T-helper 9 cell (primary cell): ENCODE measurements around the gene IZUMO1.
"Not testable (repeated sequence)": the region's sequence is repeated elsewhere in the genome, so short reads cannot be mapped to it uniquely, and the experiment has no call there.

Experiments used
- DNase-seq: peaks from one replicate; pipeline ENCODE4 v3.0.0-alpha.2; 2020

The IZUMO1 gene

GRCh38 chr19:48713041-48713863 is 33.5 kb downstream of the IZUMO1 start:
- DNase-seq, result no peak

DNA sequence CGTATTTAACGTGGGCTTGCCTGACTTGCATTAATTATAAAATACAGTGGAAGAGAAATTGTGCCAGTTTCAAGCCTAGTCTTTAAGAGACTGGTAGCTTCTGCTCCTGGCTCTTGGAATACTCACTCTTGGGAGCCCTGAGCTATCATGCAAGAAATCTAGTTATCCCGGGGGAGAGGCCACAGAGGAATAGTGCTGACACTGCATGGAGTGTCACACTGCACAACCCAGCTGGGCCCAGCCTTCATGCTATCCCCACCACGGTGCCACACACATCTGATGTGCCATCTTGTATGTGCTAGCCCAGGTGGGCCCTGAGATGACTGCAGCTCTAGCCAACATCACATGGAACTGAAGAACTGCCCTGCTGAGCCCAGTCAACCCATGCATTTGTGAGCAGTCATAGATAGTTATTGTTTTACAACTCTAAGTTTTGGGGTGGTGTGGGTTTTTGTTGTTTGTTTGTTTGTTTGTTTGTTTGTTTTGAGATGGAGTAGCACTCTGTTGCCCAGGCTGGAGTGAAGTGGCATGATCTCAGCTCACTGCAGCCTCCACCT is 35.5 kb downstream of the IZUMO1 start:
- DNase-seq, result no peak

GRCh38 chr19:48708471-48708870 is 38.2 kb downstream of the IZUMO1 start:
- no peak for DNase-seq

GRCh38 chr19:48705431-48705830 is 41.3 kb downstream of the IZUMO1 start:
- no peak for DNase-seq

DNA sequence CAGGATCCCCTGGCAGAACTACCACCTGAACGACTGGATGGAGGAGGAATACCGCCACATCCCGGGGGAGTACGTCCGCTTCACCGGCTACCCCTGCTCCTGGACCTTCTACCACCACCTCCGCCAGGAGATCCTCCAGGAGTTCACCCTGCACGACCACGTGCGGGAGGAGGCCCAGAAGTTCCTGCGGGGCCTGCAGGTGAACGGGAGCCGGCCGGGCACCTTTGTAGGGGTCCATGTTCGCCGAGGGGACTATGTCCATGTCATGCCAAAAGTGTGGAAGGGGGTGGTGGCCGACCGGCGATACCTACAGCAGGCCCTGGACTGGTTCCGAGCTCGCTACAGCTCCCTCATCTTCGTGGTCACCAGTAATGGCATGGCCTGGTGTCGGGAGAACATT is 43.4 kb downstream of the IZUMO1 start:
- DNase-seq, result no peak

DNA sequence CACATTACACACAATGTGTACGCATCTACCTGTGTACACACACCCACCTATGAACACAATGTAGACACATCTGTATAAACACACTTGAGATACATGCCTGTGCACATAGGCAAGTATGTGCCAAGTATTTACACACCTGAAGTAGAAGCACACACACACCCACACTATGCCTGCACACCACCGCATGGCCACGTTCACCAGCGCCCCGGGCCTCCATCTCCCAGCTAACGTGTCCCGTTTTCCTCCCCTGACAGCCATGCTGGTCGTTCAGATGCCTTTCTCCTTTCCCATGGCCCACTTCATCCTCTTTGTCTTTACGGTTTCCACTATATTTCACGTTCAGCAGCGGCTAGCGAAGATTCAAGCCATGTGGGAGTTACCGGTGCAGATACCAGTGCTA is 44.0 kb downstream of the IZUMO1 start:
- DNase-seq, result no peak

- DNase-seq, result no peak
Observed at GRCh38 chr19:48698046-48698445, 48.7 kb downstream of the IZUMO1 start.

DNA sequence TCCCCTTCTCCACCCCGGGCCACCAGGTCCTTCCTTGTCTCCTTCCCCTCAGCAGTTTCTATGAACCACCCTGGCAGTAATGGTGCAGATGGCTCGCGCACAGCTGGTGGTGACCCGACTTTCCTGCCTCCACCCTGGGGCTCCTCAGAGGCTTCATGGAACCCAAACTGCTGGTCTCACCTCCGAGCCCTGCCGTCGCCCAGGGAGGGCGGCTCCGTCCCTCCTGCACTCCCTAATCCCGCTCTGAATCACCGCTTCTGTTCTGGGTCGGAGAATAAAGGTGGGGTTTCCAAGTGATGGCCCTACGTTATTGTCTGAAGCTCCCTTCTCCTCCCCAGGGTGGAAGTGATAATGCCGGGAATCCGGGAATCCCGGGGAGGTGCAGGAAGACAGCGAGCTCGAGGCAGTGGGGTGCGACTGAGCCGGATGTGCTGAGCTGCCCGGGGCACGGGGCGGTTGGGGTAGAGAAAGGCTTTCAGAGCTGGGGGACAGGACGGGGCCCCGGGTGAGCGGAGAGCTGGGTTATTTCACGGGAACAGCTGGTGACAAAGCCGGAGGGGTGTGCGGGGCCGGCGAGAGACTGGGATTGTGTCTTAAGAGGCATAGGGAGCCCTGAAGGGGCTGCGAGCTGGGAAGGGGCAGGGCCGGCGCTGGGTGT is 50.2 kb downstream of the IZUMO1 start:
- no peak for DNase-seq

DNA sequence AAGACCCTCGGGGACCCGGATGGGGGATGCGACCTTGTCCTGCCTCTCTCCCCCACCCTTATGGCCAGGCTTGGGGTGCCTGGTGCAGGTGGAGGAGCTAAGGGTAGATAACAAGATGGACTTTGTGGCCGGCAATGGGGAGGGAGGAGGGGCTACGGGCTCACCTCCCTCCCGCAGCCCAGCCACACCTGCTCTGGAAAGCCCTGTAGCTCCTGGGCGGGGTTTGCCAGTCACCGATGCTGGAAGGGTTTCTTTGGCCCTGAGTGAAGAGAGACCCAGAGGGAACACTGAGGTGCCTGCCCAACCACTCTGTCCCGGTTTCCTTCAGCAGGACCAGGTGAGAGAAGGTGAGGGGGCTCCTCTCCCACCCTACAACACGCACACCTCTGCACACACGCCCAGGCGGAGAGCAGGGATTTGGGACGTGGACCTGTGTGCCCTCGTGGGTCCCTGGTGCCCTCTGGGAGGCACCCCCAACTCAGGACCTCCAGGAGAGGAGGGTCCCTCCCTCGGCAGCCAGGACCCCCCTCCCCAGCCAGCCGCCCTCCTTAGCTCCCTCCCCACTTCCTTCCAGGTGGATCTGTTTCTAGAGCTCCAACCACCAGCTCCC is 50.9 kb downstream of the IZUMO1 start, which contains the start of gene FUT2:
Gene FUT2 (plus strand): TSS at position 229 of the 610 bp plus-strand sequence. CDS start 6,986 bp downstream, outside the sequence.
- DNase-seq, result no peak

- not testable (repeated sequence) for DNase-seq
Observed at GRCh38 chr19:48693629-48694028, 53.1 kb downstream of the IZUMO1 start.
